Activated CD8-positive, alpha-beta memory T cell treated with anti-CD3 and anti-CD28 coated beads, Interleukin-2, amount 50 U/mL, for 24 hours (primary cell): Measurements from ENCODE around the gene PCDHA5.

Experiments
- DNase-seq: peaks from one replicate; pipeline ENCODE4 v3.0.0-alpha.2; 2020; ENCODE audit errors: extremely low read depth

PCDHA5 gene

DNA sequence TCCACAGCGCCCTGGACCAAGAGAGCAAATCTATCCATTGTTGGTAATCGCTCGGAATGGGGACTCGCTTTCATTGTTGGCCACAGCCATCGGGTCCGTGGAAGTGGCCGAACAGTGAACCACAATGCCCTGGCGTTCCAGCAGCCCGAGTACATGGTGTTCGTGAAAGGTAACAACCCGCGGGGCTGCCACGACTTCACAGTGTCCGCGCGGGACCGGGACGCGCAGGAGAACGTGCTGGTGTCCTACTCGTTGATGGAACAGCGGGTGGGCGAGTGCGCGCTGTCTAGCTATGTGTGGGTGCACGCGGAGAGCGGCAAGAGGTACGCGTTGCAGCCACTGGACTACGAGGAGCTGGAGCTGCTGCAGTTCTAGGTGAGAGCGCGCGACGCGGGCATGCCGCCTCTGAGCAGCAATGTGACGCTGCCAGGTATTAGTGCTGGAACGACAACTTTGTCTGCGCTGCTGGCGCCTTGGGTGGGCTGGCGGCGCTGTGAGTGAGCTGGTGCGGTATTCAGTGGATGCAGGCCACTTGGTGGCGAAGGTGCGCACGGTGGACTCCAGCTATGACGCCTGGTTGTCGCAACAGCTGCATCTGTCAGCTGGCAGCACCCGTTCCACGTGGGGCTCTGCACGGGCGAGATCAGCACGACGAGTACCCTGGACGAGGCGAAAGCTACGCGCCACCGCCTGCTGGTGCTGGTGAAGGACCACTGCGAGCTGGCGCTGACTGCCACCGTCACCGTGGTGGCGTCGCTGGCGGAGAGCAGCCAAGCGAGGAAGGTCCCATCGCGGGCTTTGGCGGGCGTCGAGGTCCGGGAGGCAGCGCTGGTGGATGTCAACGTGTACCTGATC, 41.3 kb downstream of the PCDHA5 start:
- no peak for DNase-seq

DNA sequence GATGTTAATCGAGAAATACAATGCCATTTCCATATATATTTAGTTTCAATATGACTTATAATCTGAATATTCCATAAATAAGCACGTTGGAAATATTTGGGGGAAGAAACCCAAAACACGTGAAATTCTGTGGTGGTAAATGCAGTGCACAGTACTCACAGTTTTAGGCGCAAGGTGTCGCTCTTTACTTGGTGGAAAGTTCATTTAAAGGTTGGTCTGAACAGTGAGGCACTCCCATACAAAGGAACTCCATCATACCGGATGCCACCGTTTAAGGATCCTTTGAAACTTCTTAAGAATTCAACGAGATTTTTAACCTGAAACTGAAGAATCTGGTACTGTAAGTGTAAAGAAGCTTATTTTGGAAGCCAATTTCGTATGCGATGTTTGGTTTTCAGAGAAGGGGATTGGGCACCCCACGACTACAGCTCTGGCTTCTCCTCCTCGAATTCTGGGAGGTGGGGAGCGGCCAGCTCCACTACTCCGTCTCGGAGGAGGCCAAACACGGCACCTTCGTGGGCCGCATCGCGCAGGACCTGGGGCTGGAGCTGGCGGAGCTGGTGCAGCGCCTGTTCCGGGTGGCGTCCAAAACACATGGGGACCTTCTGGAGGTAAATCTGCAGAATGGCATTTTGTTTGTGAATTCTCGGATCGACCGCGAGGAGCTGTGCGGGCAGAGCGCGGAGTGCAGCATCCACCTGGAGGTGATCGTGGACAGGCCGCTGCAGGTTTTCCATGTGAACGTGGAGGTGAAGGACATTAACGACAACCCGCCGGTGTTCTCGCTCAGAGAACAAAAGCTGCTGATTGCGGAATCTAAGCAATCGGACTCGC, 47.5 kb downstream of the PCDHA5 start, which contains the start of gene PCDHA11:
Gene PCDHA11, plus strand, starts transcription at position 237 of the 834 bp plus-strand sequence. Its CDS starts 147 bp downstream, at position 384.
- DNase-seq, result no peak

DNA sequence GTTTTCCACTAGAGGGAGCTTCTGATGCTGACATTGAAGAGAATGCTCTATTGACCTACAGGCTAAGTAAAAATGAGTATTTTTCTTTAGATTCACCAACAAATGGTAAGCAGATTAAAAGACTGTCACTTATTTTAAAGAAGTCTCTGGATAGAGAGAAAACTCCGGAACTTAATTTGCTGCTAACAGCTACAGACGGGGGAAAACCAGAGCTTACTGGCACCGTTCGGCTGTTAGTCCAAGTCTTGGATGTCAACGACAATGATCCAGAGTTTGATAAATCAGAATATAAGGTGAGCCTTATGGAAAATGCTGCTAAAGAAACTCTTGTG, 48.1 kb downstream of the PCDHA5 start:
- DNase-seq, result no peak

DNA sequence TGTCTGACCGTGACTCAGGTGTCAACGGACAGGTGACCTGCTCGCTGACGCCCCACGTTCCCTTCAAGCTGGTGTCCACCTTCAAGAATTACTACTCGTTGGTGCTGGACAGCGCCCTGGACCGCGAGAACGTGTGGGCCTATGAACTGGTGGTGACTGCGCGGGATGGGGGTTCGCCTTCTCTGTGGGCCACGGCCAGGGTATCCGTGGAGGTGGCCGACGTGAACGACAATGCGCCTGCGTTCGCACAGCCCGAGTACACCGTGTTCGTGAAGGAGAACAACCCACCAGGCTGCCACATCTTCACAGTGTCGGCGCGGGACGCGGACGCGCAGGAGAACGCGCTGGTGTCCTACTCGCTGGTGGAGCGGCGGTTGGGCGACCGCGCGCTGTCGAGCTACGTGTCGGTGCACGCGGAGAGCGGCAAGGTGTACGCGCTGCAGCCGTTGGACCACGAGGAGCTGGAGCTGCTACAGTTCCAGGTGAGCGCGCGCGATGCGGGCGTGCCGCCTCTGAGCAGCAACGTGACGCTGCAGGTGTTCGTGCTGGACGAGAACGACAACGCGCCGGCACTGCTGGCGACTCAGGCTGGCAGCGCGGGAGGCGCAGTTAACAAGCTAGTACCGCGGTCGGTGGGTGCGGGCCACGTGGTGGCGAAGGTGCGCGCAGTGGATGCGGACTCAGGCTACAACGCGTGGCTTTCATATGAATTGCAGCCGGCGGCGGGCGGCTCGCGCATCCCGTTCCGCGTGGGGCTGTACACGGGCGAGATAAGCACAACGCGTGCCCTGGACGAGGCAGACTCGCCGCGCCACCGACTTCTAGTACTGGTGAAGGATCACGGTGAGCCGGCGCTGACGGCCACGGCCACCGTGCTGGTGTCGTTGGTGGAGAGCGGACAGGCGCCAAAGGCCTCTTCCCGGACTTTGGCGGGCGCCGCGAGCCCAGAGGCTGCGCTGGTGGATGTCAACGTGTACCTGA, 49.1 kb downstream of the PCDHA5 start:
- no peak for DNase-seq
